AG10803 (cell line): ENCODE results near the gene SELP.

Source experiments
- DNase-seq: peaks from one replicate; pipeline ENCODE4 v3.0.0; 2010; ENCODE audit warnings: low read depth
- H3K4me3 ChIP-seq: 2 replicates; pipeline ENCODE4 v1.5.1; 2011; ENCODE audit warnings: mild to moderate bottlenecking, low read length, control low read depth
- TF ChIP-seq, protein P1 (sequence below): conservative IDR thresholded peaks from 2 replicates; pipeline ENCODE4 v1.5.1; 2011; ENCODE audit warnings: mild to moderate bottlenecking, low read length, control low read depth, inconsistent platforms

The SELP gene

DNA sequence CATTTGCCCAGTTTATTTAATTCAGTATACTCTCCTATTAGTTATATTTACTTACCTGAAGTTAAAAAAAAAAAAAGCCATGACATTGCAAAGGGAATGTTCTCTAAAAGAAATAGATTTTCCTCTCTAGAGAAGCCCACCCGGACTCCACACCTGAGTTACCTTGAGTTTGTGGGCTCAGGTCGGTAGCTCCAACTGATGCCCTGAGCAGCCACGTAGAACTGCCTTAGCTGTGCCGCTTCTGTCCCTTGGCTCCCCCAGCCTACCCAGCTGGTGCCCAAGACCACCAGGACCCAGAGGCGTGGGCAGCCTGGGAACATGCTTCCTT, 43.9 kb downstream of the SELP start:
- no peak overlapping the region for H3K4me3 ChIP-seq
- no peak for DNase-seq

DNA sequence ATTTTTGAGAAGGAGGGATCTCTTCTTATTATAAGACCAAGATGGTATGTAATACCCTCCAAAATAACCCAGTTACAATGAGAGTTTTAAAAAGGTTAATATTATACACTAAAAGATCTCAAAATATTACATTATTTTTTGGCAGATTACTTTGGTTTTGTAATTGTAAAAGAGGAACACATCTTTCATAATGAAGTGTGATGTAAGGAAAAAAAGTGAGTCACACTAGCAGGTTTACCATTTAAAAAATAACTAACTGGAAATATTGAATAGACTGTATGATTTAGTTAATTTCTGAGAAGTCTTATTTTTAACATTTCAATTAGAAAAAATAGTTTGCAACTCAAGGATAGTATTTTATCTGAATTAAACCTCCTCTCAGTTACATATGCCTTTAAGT, 44.7 kb downstream of the SELP start:
- H3K4me3 ChIP-seq: no peak overlapping the region
- TF ChIP-seq, protein P1, sequence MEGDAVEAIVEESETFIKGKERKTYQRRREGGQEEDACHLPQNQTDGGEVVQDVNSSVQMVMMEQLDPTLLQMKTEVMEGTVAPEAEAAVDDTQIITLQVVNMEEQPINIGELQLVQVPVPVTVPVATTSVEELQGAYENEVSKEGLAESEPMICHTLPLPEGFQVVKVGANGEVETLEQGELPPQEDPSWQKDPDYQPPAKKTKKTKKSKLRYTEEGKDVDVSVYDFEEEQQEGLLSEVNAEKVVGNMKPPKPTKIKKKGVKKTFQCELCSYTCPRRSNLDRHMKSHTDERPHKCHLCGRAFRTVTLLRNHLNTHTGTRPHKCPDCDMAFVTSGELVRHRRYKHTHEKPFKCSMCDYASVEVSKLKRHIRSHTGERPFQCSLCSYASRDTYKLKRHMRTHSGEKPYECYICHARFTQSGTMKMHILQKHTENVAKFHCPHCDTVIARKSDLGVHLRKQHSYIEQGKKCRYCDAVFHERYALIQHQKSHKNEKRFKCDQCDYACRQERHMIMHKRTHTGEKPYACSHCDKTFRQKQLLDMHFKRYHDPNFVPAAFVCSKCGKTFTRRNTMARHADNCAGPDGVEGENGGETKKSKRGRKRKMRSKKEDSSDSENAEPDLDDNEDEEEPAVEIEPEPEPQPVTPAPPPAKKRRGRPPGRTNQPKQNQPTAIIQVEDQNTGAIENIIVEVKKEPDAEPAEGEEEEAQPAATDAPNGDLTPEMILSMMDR: no peak
- no peak for DNase-seq

More for the DNA sequence above, 43.9 kb downstream of the SELP start:
- TF ChIP-seq, protein P1: no peak

DNA sequence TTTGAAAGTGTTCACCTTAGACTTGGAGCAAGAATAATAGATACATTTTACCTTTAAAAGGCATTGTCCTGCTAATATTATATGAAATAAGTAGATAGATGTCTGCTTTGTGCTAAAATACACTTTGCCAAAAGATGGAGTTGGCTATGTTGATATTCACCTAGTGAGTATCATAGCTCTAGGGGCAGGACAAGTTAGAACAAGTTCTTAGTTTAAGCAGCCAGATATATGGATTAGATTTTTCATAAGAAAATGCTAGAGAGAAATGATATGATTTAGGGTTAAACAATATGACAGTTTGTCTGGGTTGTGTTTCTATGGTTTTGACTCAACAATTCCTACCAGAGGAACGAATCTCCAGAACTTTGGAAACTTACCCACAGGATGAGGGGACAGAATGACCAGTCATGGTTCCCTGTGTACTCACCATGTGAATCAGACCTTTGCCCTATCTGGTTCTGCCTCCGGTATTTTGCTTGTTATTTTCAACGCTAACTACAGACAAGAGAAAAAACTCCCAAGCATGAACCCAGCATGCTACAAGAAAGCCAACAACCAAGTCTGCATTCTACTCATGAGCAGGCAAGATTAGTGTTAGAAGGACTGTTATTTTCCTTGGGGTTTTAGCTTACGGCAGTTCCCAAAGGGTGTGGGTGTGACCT, 45.3 kb downstream of the SELP start:
- DNase-seq: no peak
- TF ChIP-seq, protein P1: no peak

DNA sequence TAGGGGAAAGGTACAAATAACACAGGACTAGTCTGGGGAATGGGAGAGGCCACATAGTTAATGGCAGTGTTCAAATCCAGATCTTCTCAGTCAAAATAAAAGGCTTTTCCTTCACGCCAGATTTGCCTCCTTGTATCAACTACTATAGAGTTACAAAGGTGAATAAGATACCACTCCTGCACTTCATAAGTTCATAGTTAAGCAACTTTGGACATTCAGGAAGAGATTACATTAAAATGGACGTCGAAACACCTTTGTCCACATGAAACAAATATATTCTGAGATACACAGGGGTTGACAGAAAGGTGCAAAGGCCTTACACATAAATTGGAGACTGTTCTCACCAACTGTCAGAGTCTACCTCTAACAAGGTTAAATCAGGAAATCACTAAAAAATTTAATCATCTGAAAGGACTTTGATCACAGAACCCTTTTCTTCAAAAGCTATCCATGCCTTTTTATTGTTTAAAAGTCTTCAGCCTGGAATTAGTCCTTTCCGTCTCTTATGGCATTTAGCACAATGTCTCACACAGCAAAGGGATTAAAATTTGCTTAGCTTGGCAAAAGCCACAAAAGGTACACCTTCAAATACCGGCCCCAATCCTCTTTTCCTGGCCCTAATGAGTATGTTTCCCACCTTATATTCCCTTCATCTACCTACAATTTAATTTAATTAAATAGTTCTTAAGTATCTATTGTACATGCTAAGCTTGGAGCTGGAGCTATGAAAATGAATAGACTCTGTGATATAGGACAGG, 51.8 kb downstream of the SELP start:
- no peak for DNase-seq
- TF ChIP-seq, protein P1: no peak
- no peak overlapping the region for H3K4me3 ChIP-seq

More for the DNA sequence above, 45.3 kb downstream of the SELP start:
- no peak overlapping the region for H3K4me3 ChIP-seq

DNA sequence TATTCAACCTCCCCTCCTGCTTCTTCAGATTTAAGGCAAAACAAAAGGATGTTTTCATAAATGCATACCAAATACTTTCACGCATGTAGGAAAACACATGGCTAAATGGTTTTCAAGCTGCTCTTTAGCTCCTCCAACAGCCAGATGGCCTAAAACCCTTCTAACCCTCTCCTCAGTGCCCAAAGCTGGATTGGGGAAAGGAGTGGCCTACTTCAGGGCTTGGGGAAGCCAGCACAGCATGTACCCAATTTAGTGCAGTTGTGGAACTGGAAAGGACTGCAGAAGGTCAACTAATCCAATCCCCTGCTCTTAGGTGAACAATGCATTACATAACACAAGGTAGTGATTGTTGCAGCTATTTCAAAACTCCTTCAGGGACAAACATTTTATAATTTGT, 53.0 kb downstream of the SELP start:
- no peak overlapping the region for H3K4me3 ChIP-seq
- no peak for DNase-seq
- TF ChIP-seq, protein P1: no peak

DNA sequence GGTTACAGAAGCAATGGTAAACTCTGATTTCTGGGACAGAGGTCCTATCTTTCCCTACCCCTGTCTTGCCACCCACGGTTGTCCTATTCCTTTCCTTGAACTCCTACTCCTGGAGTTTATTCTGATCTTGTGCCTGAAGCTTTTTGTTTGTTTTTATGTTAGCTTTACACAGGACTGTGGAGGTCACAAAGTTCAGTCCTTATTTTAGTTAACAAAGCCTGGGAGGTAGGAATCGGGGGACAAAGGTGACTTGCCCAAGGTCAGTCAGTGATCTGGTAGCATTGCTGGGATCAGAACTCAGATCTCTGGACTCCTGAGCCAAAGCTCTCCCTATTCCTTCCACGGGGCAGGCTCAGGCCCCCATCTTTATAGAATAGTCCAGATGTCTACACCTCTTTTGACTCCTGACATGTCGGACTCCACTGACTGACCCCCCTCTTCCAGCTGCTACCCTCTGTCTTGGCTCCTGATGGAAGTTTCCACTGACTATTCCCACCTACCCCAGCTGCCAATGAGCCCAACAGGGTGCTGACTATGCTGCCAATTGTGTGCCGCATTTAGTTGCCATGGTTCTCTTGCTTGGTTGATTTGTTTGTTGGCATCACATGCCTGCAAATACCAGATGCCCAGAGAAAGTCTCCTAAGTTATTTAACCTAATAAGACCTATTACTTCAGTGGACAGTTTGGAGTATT, 53.5 kb downstream of the SELP start:
- no peak overlapping the region for H3K4me3 ChIP-seq
- TF ChIP-seq, protein P1: no peak
- DNase-seq: no peak
